Stimulated activated CD8-positive, alpha-beta memory T cell treated with anti-CD3 and anti-CD28 coated beads, Interleukin-15, amount 100 ng/mL, for 1 hour (primary cell): ENCODE data around the gene CAND1.
A peak's percentile ranks its signal among the peaks of the same experiment; 100 is the strongest.

Experiments
- DNase-seq: peaks from one replicate; pipeline ENCODE4 v3.0.0-alpha.2; 2020; ENCODE audit warnings: low read depth

The CAND1 gene

DNA sequence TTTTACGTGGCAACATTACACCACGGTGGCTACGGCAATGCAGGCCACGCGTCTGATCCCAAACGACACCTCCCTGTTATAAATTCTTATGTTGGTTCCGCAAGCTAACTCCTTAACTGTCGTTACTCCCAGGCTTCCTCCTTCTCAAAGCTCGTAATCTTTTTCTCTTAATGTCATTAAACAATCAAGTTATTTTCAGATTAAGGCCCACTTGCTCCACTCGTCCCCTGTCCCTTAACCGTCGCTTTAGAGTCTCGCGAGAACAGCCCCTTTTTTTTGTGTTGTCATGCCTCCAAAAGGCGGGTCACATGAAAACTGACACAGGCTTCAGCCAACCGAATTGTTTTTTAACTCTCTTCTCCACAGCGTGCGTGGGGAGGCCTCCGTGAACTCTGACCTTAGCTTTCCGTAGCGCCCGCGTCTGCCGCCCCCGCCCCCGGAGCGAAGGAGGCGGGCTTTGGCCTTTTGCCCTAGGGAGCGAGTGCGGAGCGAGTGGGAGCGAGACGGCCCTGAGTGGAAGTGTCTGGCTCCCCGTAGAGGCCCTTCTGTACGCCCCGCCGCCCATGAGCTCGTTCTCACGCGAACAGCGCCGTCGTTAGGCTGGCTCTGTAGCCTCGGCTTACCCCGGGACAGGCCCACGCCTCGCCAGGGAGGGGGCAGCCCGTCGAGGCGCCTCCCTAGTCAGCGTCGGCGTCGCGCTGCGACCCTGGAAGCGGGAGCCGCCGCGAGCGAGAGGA, at the start of gene CAND1:
Gene CAND1 (plus strand): TSS at position 463 of the 737 bp plus-strand sequence. CDS start 360 bp downstream, outside the sequence.
- DNase-seq: peak; percentile 93

DNA sequence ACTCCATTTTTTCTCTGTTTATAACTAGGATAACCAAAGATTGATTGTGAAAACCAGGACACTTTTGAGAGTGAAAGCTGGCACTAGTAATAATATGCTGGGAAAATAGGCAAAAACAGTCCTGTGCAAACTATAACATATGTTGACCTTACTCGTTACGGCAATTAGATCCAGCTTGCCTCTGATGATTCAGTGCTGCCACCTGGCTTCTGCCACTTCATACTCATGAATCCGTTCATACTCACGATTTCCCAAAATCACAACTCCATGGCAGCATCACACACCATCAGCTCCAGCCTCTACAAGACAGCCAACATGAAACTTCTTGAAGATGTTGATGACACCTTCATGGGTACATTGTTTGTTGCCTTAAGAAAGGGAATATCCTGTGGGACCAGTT, 49.1 kb upstream of the CAND1 start:
- DNase-seq: no peak

DNA sequence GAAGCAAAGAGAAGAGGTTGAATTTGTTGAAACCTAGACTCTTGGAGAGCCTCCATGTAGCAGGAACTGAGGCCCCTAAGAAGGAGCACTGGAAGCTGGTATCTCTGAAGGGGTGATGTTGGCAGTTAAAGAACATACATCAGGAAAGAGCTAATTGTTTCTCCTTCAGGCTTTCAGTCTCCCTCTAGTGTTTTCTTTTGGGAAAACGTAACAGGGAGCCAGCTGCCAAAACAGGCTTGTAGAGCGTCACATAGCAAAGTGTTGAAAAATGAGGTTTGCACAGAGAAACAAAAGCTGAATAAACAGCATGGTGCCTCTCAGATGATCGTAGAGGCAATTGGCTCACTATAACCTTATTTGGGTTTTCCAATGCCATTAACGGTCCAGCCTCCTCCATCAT, 46.9 kb upstream of the CAND1 start:
- DNase-seq: no peak

DNA sequence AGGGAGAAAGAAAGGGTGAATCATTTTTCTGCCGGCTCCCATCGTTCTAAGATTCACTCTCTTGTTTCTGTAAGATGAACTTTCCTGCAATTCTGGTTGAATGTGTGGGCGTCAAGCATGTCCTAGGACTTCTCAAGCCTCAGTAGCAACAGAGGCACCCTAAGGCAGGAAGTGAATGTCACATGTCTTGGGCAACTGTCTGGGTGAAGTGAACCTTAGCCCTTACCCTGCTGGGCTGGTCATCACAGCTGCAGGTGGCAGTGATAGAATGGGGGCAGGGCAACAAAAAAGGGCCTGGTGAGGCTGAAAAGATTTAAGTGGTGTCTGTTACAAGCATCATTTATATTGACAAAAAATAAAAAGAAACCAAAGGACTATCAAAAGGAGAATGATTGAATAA, 45.9 kb upstream of the CAND1 start:
- no peak for DNase-seq

DNA sequence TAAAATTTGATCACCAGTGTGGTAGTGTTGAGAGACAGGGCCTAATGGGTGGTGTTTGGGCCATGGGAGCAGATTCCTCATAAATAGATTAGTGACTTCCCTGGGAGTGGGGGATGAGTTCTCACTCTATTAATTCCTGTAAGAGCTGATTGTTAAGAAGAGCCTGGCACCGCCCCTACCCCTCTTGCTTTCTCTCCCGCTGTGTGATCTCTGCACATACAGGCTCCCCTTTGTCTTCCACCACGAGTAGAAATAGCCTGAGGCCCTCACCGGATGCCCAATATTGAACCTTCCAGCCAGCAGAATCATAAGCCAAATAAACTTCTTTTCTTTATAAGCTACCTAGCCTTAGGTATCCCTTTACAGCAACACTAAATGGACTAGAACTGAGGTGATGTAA, 31.9 kb upstream of the CAND1 start:
- DNase-seq: no peak

DNA sequence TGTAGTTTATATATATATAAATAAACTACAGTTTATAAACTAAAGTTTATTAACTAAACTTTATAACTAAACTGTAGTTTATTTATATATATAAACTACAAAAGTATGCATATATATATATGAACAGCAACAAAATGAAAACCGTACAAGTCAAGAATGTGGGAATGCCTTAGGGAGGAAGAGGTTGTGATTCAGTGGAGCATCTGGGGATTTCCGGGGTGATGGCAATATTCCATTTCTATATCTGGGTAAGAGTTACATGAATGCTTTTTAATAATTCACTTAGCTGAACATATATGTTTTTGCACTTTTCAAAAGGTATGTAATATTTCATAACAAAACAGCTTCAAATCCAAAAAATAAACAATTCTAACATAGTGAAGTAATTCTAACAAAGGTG, 30.1 kb upstream of the CAND1 start:
- no peak for DNase-seq

DNA sequence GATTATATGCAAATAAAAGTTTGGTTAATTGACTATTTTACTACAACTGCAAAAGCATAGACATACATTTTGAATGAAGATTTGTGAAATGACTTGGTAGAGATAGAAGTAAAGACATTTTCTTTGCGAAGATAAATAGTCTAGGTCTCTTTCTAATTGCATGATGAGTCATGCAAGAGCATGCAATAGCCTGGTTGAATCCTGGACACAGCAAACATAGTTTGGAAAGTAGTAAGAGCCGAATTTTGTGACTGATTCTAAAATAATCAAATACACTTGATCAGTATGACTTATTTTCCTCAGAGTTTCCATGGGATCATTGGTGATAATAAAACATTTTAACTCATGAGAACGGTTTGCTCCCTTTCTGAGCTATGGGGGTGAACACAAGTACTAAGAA, 27.7 kb upstream of the CAND1 start:
- DNase-seq: no peak

DNA sequence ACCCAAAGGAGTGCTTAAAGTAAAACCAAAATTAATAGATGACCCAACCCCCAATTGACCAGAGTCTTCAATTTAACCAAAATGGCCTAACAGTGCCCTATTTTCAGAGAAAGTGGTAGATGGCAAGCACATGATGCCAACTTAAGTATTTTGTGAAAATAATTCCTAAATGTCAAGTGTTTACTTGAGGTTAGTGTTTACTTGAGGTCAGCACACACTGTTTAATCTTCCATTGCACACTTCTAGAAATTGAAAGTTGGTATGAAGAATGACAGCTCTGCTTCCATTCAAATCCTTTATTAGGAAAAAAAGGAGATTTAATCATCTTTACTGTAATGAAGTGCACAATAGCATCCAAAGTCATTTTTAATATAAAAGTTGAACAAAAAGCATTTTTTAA, 25.9 kb upstream of the CAND1 start:
- no peak for DNase-seq

DNA sequence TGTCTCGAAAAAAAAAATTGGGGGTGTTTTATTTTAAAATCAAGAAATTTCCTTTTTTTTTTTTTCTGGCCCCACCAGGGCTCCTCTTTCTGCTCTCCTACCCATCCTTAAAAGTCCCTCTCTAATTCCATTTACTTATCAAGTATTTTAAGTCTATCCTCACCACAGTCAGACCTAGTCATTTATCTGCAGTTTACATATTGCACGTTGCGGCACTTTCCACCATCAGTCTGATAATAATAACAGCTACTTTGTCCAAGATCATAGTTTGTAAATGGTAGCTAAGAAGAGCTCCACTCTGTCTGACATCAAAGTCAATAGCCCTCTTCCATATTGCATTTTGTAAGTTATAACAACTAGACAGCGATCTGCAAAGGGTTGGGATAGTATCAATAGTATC, 23.6 kb upstream of the CAND1 start:
- DNase-seq: no peak

DNA sequence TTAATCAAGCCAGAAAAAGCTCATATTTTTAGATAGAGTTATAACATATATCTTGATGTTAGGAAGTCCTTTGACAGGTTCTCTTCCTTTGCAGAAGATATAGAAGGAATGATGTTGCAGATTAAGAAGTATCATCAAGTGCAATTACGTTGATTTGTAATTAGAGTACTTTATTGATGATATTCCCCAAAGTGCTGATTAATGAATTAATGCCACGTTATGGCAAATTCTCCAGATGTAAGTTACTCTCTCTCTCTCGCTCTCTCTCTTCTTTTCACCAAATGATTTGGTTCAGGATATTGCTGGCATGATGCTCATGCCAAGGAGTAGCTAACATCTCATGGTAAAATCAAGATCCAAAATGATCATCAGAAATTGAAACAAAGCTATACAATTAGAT, 18.1 kb upstream of the CAND1 start:
- no peak for DNase-seq

DNA sequence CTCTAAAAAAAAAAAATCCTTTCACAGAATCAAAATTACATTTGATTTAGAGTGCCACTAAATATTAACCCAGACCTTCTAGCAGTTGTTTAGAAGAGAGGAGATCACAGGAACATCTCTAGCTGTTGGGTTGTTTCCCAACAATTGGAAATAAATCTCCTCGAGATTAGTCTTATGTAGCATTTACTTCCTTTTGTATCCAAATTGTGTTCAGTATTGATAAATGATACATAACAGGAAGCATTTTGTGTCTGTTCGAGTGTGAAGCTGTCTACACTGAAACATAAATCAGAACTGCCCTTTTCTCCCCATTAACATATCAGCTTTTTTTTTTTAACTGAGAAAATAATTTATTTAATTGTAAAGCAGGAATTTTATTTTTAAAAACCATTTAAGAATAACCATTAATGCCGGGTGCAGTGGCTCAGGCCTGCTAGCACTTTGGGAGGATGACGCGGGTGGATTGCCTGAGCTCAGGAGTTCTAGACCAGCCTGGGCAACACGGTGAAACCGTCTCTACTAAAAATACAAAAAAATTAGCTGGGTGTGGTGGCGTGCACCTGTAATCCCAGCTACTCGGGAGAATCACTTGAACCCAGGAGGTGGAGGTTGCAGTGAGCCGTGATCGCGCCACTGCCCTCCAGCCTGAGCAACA, 14.7 kb upstream of the CAND1 start:
- DNase-seq: no peak

DNA sequence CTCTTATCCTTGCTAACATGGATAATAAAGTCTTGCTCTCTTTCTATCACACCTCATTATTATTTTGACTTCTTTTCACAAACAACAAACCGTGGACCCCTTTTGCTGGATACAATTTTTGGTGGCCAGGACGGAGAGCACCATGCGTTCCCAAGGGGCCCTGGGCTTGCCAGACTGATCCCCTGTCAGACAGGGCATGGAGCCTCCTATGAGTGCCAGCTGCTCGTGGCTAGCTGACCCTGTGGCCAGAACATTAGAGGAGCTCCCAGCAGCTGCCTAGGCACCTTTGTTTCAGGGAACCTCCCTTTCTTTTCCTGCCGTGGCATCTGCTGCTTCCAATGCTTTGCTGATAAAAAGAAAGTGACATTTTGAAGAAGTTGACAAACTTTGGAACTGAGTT, 12.5 kb upstream of the CAND1 start:
- DNase-seq: no peak

DNA sequence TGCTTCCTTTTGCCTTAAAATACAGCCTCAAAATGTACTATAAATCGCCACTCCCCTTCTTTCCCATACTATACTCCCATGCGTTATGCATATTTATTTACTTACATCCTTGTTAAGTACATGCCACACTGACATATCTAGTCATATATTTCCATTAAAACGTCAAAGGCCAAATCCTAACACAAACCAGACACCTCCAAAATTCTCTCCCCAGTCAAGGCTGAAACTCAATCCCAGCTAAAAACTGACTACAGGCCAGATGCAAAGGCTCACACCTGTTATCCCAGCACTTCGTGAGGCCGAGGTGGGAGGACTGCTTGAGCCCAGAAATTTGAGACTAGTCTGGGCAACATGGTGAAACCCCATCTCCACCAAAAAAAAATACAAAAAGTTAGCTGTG, 5.7 kb upstream of the CAND1 start:
- no peak for DNase-seq

DNA sequence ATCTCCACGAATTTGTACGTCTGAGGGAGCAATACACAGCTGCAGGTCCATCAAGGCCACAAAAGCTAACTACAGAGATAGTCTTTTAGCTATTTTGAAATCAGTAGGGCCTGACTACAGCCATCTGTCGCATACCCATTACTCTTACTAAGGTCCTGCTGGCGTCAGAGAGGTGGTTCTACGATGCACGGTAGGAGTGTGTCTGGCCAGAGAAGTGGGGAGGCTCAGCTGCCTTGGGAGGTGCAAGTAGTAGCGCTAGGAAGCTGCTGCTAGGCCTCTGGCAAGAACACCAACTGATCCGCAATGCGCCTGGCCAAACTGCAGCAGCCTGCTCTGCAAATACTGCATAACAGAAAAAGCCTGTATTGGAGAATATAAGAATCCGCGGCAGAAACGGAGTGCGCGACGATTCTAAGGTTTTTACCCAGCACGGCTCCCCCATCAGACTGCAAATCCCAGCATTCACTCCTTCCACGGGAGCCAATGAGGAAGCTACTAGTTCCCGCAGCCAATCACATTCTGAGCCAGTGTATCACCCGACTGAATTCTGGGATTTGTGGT, 743 bp upstream of the CAND1 start:
- DNase-seq: peak; percentile 70

DNA sequence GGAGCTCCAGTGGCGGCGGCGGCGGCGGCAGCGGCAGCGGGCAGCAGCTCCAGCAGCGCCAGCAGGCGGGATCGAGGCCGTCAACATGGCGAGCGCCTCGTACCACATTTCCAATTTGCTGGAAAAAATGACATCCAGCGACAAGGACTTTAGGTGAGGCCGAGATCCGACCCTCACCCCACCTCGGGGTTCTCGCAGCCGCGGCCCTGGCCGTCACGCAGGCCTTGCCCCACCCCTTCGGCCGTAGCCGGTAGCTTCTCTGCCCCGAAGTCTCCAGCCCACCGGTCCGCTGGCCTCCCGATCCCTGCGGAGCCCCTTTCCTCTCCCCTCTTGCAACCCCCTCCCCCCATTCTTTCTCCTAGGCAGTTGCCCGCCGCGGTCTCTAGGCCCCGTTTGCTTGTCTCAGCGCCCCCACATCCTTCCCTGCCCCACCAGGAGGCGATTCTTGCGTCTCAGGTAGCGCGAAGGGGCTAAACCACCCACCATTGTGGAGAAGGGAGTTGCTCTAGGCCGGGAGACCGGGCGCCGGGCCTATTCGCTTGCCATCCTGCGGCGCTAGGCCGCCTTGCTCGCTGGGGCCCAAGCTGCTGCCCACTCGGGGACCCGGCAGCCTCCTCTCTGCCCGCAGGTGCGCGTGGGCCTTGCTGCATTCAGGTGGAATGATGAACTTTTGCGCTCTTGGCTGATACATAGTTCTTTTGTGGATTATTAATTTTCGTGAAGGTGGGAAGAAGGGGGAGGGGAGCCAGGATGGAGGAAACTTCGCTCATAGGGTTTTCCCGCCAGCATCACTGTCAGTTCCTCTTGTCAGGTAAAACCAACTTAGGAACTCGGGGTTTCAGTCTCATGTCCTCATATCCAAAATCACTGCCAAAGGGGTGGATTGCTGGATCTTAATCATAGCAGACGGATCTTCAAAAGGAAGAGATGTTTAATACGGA, 745 bp downstream of the CAND1 start:
- peak; percentile 9 for DNase-seq

DNA sequence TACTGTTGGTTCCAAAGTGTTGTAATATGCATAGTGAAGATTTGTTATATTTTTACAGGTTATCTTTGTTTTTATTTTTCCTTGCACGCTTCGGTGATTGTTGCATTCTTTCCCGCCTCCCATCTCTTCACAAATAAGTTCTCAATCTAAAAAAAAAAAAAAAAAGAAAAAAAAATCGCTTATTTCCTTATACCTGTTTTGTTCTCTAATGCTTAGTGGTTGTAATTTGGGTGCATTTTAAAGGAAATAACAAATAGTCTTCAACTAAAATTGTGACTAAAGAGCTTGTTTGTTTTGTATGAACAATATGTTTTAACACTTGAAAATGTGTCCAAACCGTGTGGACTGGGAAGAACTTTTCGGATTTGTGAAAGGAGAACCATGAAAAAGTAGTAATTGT, 1.5 kb downstream of the CAND1 start:
- no peak for DNase-seq

DNA sequence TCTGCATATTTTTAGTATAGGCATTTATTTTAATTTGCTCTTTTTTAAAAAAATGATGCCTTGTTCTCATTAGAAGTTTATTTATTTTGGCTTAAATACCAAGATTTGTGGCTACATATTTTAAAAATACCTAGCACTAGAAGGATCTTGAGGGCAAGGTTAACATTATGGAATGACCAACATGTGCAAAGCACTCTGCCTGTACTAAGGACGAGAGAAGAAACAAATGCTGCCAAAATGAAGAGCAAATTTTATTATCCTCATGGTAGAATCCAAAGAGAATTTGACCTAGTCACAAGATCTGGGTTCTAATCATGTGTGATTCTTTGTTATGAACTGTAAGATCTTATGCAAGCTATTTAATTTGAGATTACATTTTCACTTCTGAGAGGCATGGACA, 2.8 kb downstream of the CAND1 start:
- DNase-seq: no peak

DNA sequence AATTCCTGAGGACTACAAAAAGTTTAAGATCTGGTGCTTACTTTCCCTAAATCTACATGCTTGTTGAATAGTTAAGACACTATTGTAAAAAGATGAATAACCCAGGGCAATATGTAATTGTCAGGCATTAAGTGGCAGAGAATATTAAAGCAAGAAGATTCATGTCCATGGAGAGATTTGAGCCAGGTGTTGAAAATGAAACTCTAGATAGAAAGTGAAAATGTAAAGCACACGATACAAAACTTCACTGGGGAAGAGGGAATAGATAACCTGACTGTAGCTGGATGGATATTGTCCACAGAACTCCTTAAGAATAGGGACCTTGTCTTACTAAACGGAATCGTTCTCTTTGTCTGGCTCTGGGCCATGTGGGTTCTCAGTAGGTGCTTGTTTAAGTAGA, 5.0 kb downstream of the CAND1 start:
- no peak for DNase-seq

DNA sequence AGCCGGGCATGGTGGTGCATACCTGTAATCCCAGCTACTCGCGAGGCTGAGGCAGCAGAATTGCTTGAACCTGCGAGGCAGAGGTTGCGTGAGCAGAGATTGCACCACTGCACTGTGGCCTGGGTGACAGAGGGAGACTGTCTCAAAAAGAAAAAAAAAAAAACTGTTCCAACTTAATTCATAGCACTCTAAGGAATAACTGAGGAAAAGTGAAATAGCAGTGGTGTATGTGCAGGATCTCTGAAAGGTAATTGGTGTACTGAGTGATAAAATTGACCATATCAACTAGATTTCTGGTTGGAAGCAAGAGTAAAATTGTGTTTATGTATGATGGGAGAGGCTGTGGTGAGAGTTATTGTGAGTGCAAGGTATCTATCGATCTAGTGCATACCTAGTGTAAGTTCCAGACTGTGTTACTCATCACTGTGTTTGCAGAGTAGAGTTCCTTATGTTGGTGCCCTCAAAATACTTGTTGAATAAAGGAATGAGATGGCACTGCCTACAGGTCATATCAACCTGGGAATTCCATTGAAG, 6.3 kb downstream of the CAND1 start:
- no peak for DNase-seq

DNA sequence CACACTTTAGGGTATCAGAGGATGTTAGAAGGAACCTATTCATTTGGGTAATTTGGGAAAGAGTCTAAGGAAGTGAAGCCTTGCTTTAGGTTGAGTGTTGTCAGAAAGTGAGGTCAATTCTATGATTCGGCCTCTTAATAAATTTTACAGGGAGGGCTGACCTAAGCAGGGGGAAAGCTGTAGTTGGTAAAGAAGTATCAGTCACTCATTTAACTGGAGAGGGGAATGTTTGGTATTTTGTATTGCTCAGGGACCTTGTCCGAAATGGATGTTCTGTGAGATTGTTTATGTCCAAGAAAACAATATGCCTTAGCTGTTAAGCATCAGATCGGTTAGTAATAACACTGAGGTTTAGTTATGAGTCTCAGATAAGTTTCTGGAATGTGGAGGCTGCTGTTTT, 7.3 kb downstream of the CAND1 start:
- no peak for DNase-seq

DNA sequence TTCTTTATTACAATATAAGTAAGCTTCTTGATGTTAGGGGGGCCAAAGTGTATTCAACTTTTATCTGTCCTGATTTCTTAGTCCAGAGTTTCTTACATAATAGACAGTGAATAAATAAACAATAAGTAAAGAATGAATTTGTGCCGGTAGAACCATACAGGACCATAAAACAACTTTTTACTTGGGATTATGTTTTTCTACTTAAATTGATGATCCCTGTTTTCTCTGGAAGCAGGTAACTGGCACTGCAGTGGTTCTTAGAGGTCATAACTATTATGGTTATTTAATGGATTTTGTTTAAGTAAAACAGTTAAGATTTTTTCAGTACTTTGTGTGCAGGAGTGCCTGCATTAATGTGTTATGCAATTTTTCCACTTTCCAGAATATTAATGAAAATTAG, 10.5 kb downstream of the CAND1 start:
- no peak for DNase-seq

DNA sequence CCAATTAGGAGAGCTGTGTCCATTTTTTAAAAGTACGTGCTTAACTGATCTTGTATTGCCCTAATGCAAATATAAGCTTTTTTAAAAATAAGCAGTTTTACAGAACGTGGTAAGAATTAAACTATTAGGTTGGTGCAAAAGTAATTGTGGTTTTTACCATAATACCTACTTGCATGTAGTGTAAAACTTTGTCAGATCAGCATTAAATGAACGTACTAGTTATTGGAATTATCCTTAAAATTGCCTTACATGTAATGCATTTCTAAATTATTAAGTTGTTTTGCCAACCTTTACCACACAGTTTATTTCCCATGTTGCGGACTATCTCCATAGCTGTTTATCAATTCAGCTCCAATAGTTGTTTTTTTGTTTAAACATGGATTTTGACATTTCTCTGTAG, 10.9 kb downstream of the CAND1 start:
- no peak for DNase-seq
